Liver (tissue), 9 donors: ENCODE data around the gene DNAAF1. TPM values are rescaled to one million over a fixed set of nuclear protein-coding genes. Genes with fewer than 3 reads are reported as not detected.

Experiments used
- DNase-seq: peaks from one replicate; pipeline ENCODE4 v3.0.0-alpha.2; 2017; ENCODE audit warnings: low spot score
- H3K27ac ChIP-seq, 2 donors: one replicate each; pipeline ENCODE4 v1.7.0; 2013; ENCODE audit warnings: inconsistent platforms in 2 of 2, low read length in 2 of 2, control low read depth in 1 of 2, low read depth in 1 of 2, mild to moderate bottlenecking in 1 of 2
- H3K27me3 ChIP-seq, 4 donors: one replicate each; pipeline versions ENCODE4 v1.6.1 to v1.7.0; 2013; ENCODE audit warnings: low read length in 3 of 4, inconsistent platforms in 1 of 4, mild to moderate bottlenecking in 1 of 4, moderate library complexity in 1 of 4; ENCODE audit not compliant: control insufficient read depth in 4 of 4, insufficient read depth in 4 of 4
- H3K36me3 ChIP-seq, 4 donors: one replicate each; pipeline versions ENCODE4 v1.6.1 to v1.7.0; 2013; ENCODE audit warnings: low read length in 3 of 4, mild to moderate bottlenecking in 3 of 4, low read depth in 1 of 4, moderate library complexity in 1 of 4; ENCODE audit not compliant: control insufficient read depth in 4 of 4, insufficient read depth in 3 of 4
- H3K4me1 ChIP-seq, 4 donors: one replicate each; pipeline versions ENCODE4 v1.6.1 to v1.7.0; 2013; ENCODE audit warnings: low read length in 3 of 4, mild to moderate bottlenecking in 3 of 4, moderate library complexity in 1 of 4; ENCODE audit not compliant: control insufficient read depth in 4 of 4, insufficient read depth in 4 of 4
- H3K4me3 ChIP-seq, 3 donors: one replicate each; pipeline versions ENCODE4 v1.6.1 to v1.7.0; 2013; ENCODE audit warnings: low read length in 3 of 3, control low read depth in 1 of 3, low read depth in 1 of 3, mild to moderate bottlenecking in 1 of 3
- H3K9ac ChIP-seq, 2 donors: one replicate each; pipeline ENCODE4 v1.7.0; 2013; ENCODE audit warnings: low read length in 2 of 2, mild to moderate bottlenecking in 2 of 2, moderate library complexity in 2 of 2, control low read depth in 1 of 2, low read depth in 1 of 2
- H3K9me3 ChIP-seq, 4 donors: one replicate each; pipeline versions ENCODE4 v1.6.1 to v1.7.0; 2013; ENCODE audit warnings: low read length in 3 of 4; ENCODE audit not compliant: control insufficient read depth in 4 of 4
- ATF3 ChIP-seq: IDR thresholded peaks from 2 replicates; pipeline ENCODE4 v1.6.1; 2016; ENCODE audit warnings: antibody characterized with exemption
- CTCF ChIP-seq: fragments of 150-350 bp; IDR thresholded peaks from 2 replicates; pipeline ENCODE4 v1.5.1; 2017; ENCODE audit warnings: improper control_type of control experiment, low read depth, low read length; ENCODE audit not compliant: missing input control
- EGR1 ChIP-seq, 2 donors: IDR thresholded peaks; 2 replicates each; pipeline ENCODE4 v1.6.1; 2016 to 2018; ENCODE audit warnings: antibody characterized with exemption in 2 of 2, low read depth in 2 of 2
- FOXA1 ChIP-seq: IDR thresholded peaks from 2 replicates; pipeline ENCODE4 v1.6.1; 2016; ENCODE audit warnings: antibody characterized with exemption
- FOXA2 ChIP-seq: IDR thresholded peaks from 2 replicates; pipeline ENCODE4 v1.6.1; 2016; ENCODE audit warnings: antibody characterized with exemption
- HNF4A ChIP-seq, 2 donors: conservative IDR thresholded peaks; 2 replicates each; pipeline ENCODE4 v1.6.1; 2016; ENCODE audit warnings: antibody characterized with exemption in 2 of 2, mild to moderate bottlenecking in 2 of 2
- HNF4G ChIP-seq: IDR thresholded peaks from 2 replicates; pipeline ENCODE4 v1.6.1; 2016; ENCODE audit warnings: antibody characterized with exemption
- JUND ChIP-seq, 2 donors: IDR thresholded peaks; 2 replicates each; pipeline ENCODE4 v1.6.1; 2016; ENCODE audit warnings: antibody characterized with exemption in 2 of 2
- MAX ChIP-seq: IDR thresholded peaks from 2 replicates; pipeline ENCODE4 v1.6.1; 2016; ENCODE audit warnings: antibody characterized with exemption
- NR2F2 ChIP-seq: IDR thresholded peaks from 2 replicates; pipeline ENCODE4 v1.6.1; 2016; ENCODE audit warnings: antibody characterized with exemption
- REST ChIP-seq: IDR thresholded peaks from 2 replicates; pipeline ENCODE4 v1.6.1; 2016; ENCODE audit warnings: antibody characterized with exemption, mild to moderate bottlenecking
- RXRA ChIP-seq, 2 donors: IDR thresholded peaks; 2 replicates each; pipeline ENCODE4 v1.6.1; 2017 to 2018; ENCODE audit warnings: antibody characterized with exemption in 2 of 2, mild to moderate bottlenecking in 1 of 2
- TAF1 ChIP-seq: conservative IDR thresholded peaks from 2 replicates; pipeline ENCODE4 v1.6.1; 2016; ENCODE audit warnings: antibody characterized with exemption, mild to moderate bottlenecking
- YY1 ChIP-seq: IDR thresholded peaks from 2 replicates; pipeline ENCODE4 v1.6.1; 2016; ENCODE audit warnings: antibody characterized with exemption, mild to moderate bottlenecking
- ZBTB33 ChIP-seq: IDR thresholded peaks from 2 replicates; pipeline ENCODE4 v1.6.1; 2016; ENCODE audit warnings: antibody characterized with exemption
- WGBS: extraction: QIAGEN DNeasy Blood & Tissue Kit; methylation state at CpG from one replicate; pipeline ENCODE4 v1.1.7; 2013; 5-methylcytosine and 5-hydroxymethylcytosine counted together
- polyA plus RNA-seq, 2 donors: library from polyadenylated mRNA; stranded (reverse) in 1 of 2; unstranded in 1 of 2; fragments of 200-250 nt in 1 of 2; fragments of >200 nt in 1 of 2; fragmentation: Nextera tagmentation in 1 of 2; extraction: Ambion mirVana in 1 of 2; gene quantifications; one replicate each; pipeline versions ENCODE4 v1.2.1 to v1.2.3, GENCODE V29; 2013 to 2015
- total RNA-seq, 2 donors: library from RNA; depleted of rRNA; stranded (reverse); fragments of >200 nt; gene quantifications; one replicate each; pipeline ENCODE4 v1.2.3, GENCODE V29; 2014
- donor health status: healthy.
- donor health status: healthy.
- donor health status: healthy.
- donor health status: healthy.
- donor health status: healthy.

The DNAAF1 gene
- total and polyA plus RNA-seq, 4 donors: under 0.01 to 0.08 (median 0.06) TPM; not detected in 1

GRCh38 chr16:84212154-84212553 lies 67.0 kb downstream of the DNAAF1 start (continued):
- TF ChIP-seq ZBTB33: no peak
- no peak for TF ChIP-seq HNF4A (conservative IDR thresholded peaks at IDR 0.05)
- no peak for TF ChIP-seq FOXA2
- TF ChIP-seq EGR1 (IDR thresholded peaks at IDR 0.05; ENCODE audit: low read depth in 2 of 2): no peak
- TF ChIP-seq TAF1: no peak
- TF ChIP-seq HNF4G: no peak
- TF ChIP-seq MAX: no peak
- TF ChIP-seq FOXA1: no peak

GRCh38 chr16:84212631-84213030 lies 67.5 kb downstream of the DNAAF1 start:
- Histone ChIP-seq H3K27ac (no peak overlapping the region), H3K4me1 (no peaks in the 10 kb centered on the region), H3K9ac (no peak overlapping the region), H3K27me3 (no peaks in the 10 kb centered on the region), H3K9me3 (no peaks in the 10 kb centered on the region), H3K4me3 (no peak overlapping the region), H3K36me3 (no peaks in the 10 kb centered on the region)
- no peak for DNase-seq
- TF ChIP-seq ATF3: no peak
- no peak for TF ChIP-seq RXRA (IDR thresholded peaks at IDR 0.05)
- TF ChIP-seq NR2F2: no peak
- no peak for TF ChIP-seq YY1
- no peak for TF ChIP-seq FOXA2
- no peak for TF ChIP-seq FOXA1
- WGBS: 88% methylated on average over 4 of the region's 4 CpGs

GRCh38 chr16:84214451-84215066 lies 69.5 kb downstream of the DNAAF1 start:
- Histone ChIP-seq H3K27ac (no peak overlapping the region), H3K36me3 (no peaks in the 10 kb centered on the region), H3K4me3 (no peak overlapping the region), H3K4me1 (no peaks in the 10 kb centered on the region), H3K9ac (no peak overlapping the region), H3K9me3 (no peaks in the 10 kb centered on the region), H3K27me3 (peaks cover 0 to 2% (median 0%) of the 10 kb centered on the region in 4 donors)
- no peak for DNase-seq
- WGBS: 85% methylated on average over 15 of the region's 15 CpGs
- TF ChIP-seq ZBTB33 (no peak), CTCF (no peak), HNF4A (conservative IDR thresholded peaks at IDR 0.05) (no peak), REST (no peak), JUND (IDR thresholded peaks at IDR 0.05) (no peak), FOXA2 (no peak)
